MCF 10A (cell line): Measurements from ENCODE around the gene MRNIP. TPM values are rescaled to one million over a fixed set of nuclear protein-coding genes. Genes with fewer than 3 reads are reported as not detected.

ENCODE experiments used
- BruUV-seq: library from RNA; stranded (reverse); fragments of 400-500 nt; replicated peaks from 2 replicates; lab custom pipeline; 2021; lab: Mats Ljungman, UMichigan
- CTCF ChIA-PET: fragments of 300-600 bp; sonication (Branson Sonifier 250); formaldehyde crosslinking; extraction: SDS; loops from one replicate; lab custom pipeline; 2021; ENCODE audit warnings: antibody characterized with exemption, inconsistent platforms; lab: Yijun Ruan, JAX
- POLR2A ChIA-PET: fragments of 300-600, 350-650 bp; sonication (Branson Sonifier 250); formaldehyde crosslinking; extraction: SDS; loops from one replicate; lab custom pipeline; 2020; ENCODE audit warnings: antibody characterized with exemption, inconsistent platforms; lab: Yijun Ruan, JAX
- DNase-seq: peaks from one replicate; pipeline ENCODE4 v3.0.0-alpha.2; 2018; ENCODE audit not compliant: unreplicated experiment
- H3K27ac Mint-ChIP-seq: one replicate; pipeline ENCODE4 v1.8.0; 2022; ENCODE audit warnings: mild to moderate bottlenecking, low read depth, mixed read lengths; ENCODE audit not compliant: unreplicated experiment
- H3K27me3 Mint-ChIP-seq: one replicate; pipeline ENCODE4 v1.8.0; 2022; ENCODE audit warnings: mixed read lengths; ENCODE audit not compliant: insufficient read depth, unreplicated experiment
- H3K36me3 Mint-ChIP-seq: one replicate; pipeline ENCODE4 v1.8.0; 2022; ENCODE audit warnings: mild to moderate bottlenecking, moderate library complexity, mixed read lengths; ENCODE audit not compliant: insufficient read depth, unreplicated experiment
- H3K4me1 Mint-ChIP-seq: one replicate; pipeline ENCODE4 v1.8.0; 2022; ENCODE audit warnings: mixed read lengths; ENCODE audit not compliant: insufficient read depth, unreplicated experiment
- H3K4me3 Mint-ChIP-seq: one replicate; pipeline ENCODE4 v1.8.0; 2022; ENCODE audit warnings: mild to moderate bottlenecking, moderate library complexity, mixed read lengths; ENCODE audit not compliant: unreplicated experiment
- H3K9me3 Mint-ChIP-seq: one replicate; pipeline ENCODE4 v1.8.0; 2022; ENCODE audit warnings: mixed read lengths; ENCODE audit not compliant: unreplicated experiment
- CTCF ChIP-seq: fragments of 200-600 bp; IDR thresholded peaks from one replicate; pipeline ENCODE4 v1.8.0; 2022; ENCODE audit warnings: antibody characterized with exemption, mild to moderate bottlenecking; ENCODE audit not compliant: unreplicated experiment
- intact Hi-C: fragments of 100-400 bp; cut with micrococcal nuclease; formaldehyde crosslinking; loops from 2 replicates; pipeline ENCODE4 v1.14.1; 2022
- total RNA-seq: library from RNA; stranded (reverse); gene quantifications from 2 replicates; pipeline ENCODE4 v1.2.3, GENCODE V29; 2022

Gene MRNIP
- total RNA-seq, 1 experiment from 2014 or later: 42.8 TPM

DNA sequence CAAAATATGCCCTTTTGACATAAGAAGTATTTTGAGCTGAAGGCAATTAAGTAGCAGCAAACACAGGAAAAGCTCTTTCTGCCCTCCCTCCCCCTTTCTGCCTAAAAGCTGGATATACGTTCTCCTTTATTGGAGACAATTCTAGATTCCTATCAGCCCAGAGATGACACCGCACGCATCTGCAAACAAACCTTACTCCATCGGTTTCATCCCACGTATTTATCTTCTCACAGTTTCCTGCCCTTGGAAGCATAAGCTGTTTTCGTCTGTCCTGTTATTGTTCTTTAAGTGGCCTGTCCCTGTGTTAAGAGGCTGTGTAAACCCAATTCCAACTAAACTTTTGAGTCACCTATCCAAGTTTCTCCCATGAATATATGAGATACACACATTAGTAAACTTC, 37.2 kb upstream of the MRNIP start:
- no peak for DNase-seq
- peaks cover 77% of the 10 kb centered on the region for H3K36me3 Mint-ChIP-seq

DNA sequence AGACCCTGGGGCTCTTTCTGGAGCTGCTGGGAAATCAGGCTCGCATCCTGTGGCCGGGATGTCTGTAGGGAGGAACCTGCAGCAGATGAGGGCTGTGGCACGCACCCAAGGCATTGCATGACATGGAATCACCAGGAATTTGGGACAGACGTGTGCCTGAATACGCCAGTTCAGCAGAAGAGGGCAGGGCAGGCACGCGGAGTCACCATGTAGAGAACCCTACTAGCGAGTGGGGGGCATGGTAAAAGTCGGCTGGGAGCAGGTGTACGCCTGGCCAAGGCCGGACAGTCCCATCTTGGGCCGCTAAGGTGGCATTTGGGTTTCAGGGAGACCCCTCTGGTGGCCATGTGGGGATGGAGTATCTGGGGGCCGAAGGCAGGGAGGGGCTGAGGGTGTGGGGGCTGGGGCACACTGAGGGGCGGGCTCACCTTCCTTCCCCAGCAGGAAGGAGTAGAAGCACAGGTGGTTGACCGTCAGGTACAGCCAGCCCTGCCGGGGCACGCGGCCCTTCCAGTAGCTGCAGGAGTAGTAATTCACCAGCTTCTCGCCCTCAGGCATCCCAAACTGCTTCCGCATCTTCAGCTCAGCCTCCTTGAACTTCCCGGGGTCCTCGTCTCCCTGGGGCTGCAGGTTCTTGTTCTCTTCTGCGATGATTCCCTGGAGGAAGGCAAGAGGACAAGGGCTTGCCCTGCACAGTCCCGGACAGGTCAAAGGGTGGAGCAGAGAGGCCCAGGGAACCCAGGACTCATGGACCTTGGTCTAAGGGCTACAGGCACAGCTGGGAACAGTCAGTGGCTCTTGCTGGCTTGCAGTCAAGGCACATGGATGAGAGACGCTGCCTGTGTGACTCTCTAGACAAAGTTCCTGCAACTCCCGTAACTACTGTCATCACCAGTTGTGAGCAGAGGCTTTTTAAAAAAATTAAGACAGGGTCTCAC, 35.6 kb upstream of the MRNIP start:
- CTCF ChIA-PET: interaction anchor here (0.5 kb wide), 1 partner anchor 21 kb away, joined by 3 read pairs; no protein-coding TSS in a partner anchor
- no peaks in the 10 kb centered on the region for H3K4me1 Mint-ChIP-seq
- H3K36me3 Mint-ChIP-seq: peaks cover 79% of the 10 kb centered on the region
- POLR2A ChIA-PET: interaction anchor here (0.6 to 1.0 kb wide), 2 partner anchors 12 to 110 kb away, joined by 3 read pairs; no protein-coding TSS in a partner anchor
- no peaks in the 10 kb centered on the region for H3K27me3 Mint-ChIP-seq
- no TSS peak for BruUV-seq
- DNase-seq: no peak
- intact Hi-C loops: no loop called here
- no peak overlapping the region for H3K27ac Mint-ChIP-seq
- no peaks in the 10 kb centered on the region for H3K9me3 Mint-ChIP-seq
- no peak for TF ChIP-seq CTCF
- no peak overlapping the region for H3K4me3 Mint-ChIP-seq

More for the DNA sequence above, 37.2 kb upstream of the MRNIP start:
- no peak overlapping the region for H3K4me3 Mint-ChIP-seq
- no peak overlapping the region for H3K27ac Mint-ChIP-seq
- BruUV-seq: no TSS peak
- no peaks in the 10 kb centered on the region for H3K27me3 Mint-ChIP-seq
- H3K9me3 Mint-ChIP-seq: no peaks in the 10 kb centered on the region
- TF ChIP-seq CTCF: no peak
- intact Hi-C loops: no loop called here
- ChIA-PET POLR2A (interaction anchor here (1.5 kb wide), 1 partner anchor 11 kb away, joined by 7 read pairs; no protein-coding TSS in a partner anchor), CTCF (interaction anchor here (0.6 to 1.3 kb wide), 3 partner anchors 12 to 710 kb away, joined by 3 to 4 read pairs (median 3); no protein-coding TSS in a partner anchor)
- no peaks in the 10 kb centered on the region for H3K4me1 Mint-ChIP-seq

DNA sequence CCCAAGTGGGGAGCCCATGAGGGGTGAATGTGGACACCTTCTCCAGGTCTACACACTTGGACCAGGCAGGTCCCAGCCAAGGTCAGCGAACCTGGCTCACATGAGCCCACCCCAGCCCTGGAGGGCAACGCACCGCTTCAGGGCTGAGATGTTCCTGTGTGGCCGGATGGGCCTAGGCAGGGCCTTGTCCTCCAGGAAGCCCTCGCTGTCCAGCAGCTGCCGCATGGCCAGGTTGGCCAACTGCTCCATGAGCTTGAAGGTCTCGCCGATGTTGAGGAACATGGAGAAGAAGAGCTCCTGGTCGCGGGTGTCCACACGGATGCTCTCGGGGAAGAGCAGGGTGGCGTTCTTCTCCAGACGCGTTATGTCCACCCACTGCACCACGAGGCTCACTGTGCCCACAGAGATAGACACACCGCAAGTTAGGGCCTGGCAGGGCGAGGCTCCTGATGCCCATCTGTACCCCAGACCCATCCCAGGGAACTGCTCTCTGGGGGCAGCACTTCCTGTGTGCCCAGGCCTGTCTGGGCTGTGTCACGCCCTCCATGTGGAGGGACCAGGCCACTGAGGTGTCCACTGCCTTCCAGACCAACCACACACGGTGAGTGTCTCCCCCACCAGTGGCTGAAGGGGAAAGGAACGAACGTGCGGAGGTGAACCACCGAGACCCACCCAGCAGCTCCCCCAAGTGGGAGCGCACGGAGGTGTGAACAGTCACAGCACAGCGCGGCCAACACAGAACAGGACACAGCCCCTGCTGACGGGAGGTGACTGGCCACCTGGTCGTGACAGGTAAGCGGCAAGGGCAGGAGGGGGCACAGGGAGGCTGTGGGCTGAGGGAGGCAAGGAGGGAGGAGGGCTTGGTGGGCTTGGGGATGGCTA, 34.7 kb upstream of the MRNIP start:
- Mint-ChIP-seq H3K36me3 (peaks cover 79% of the 10 kb centered on the region), H3K27ac (no peak overlapping the region), H3K9me3 (no peaks in the 10 kb centered on the region), H3K27me3 (no peaks in the 10 kb centered on the region), H3K4me3 (no peak overlapping the region), H3K4me1 (no peaks in the 10 kb centered on the region)
- BruUV-seq: no TSS peak
- CTCF ChIA-PET: interaction anchor here (0.6 to 1.3 kb wide), 3 partner anchors 12 to 63 kb away, joined by 3 read pairs; no protein-coding TSS in a partner anchor
- TF ChIP-seq CTCF: no peak
- POLR2A ChIA-PET: interaction anchor here (0.5 to 0.9 kb wide), 2 partner anchors 18 to 39 kb away, joined by 3 read pairs; no protein-coding TSS in a partner anchor
- no peak for DNase-seq
- intact Hi-C loops: no loop called here
